Osteoblast (primary cell): Measurements from ENCODE around the gene CBLL2. TPM values are rescaled to one million over a fixed set of nuclear protein-coding genes. Genes with fewer than 3 reads are reported as not detected.
"Not testable (repeated sequence)": the region's sequence is repeated elsewhere in the genome, so short reads cannot be mapped to it uniquely, and the experiment has no call there.

Experiments used
- DNase-seq: peaks from one replicate; pipeline ENCODE4 v3.0.0; 2011; ENCODE audit warnings: low spot score, mixed read lengths; ENCODE audit not compliant: insufficient read length; ENCODE audit errors: missing footprints
- H2AFZ ChIP-seq: 2 replicates; pipeline ENCODE4 v1.6.0; 2011; ENCODE audit warnings: mild to moderate bottlenecking, low read length
- H3K27ac ChIP-seq: 2 replicates; pipeline ENCODE4 v1.5.1; 2011; ENCODE audit warnings: mild to moderate bottlenecking, low read depth, low read length, moderate library complexity
- H3K27me3 ChIP-seq: 2 replicates; pipeline ENCODE4 v1.6.0; 2012; ENCODE audit warnings: mild to moderate bottlenecking, control low read depth, inconsistent platforms, low read length, moderate library complexity; ENCODE audit not compliant: insufficient read depth
- H3K36me3 ChIP-seq: 2 replicates; pipeline ENCODE4 v1.5.1; 2011; ENCODE audit warnings: mild to moderate bottlenecking, low read length, control low read depth, moderate library complexity; ENCODE audit not compliant: insufficient read depth
- H3K4me1 ChIP-seq: 2 replicates; pipeline ENCODE4 v1.5.1; 2011; ENCODE audit warnings: mild to moderate bottlenecking, low read length, control low read depth, moderate library complexity; ENCODE audit not compliant: insufficient read depth
- H3K4me2 ChIP-seq: 2 replicates; pipeline ENCODE4 v1.6.0; 2011; ENCODE audit warnings: mild to moderate bottlenecking, low read length; ENCODE audit not compliant: insufficient read depth
- H3K4me3 ChIP-seq: fragments of 200-600 bp; sonication (generic); 3 replicates; pipeline ENCODE4 v1.5.1; 2012; ENCODE audit warnings: mild to moderate bottlenecking, low read length, inconsistent platforms; ENCODE audit not compliant: insufficient read depth
- H3K79me2 ChIP-seq: 2 replicates; pipeline ENCODE4 v1.6.0; 2012; ENCODE audit warnings: mild to moderate bottlenecking, low read length, control low read depth, inconsistent platforms; ENCODE audit not compliant: insufficient read depth
- H3K9me3 ChIP-seq: 2 replicates; pipeline ENCODE4 v1.5.1; 2011; ENCODE audit warnings: low read depth, low read length, control low read depth
- H4K20me1 ChIP-seq: 2 replicates; pipeline ENCODE4 v1.6.0; 2012; ENCODE audit warnings: mild to moderate bottlenecking, low read length, control low read depth; ENCODE audit not compliant: insufficient read depth
- total RNA-seq: library from RNA; depleted of rRNA; stranded (reverse); fragments of >200 nt; gene quantifications from 2 replicates; pipeline ENCODE4 v1.2.3, GENCODE V29; 2012
- TF ChIP-seq, protein P1 (sequence below): IDR thresholded peaks from 2 replicates; pipeline ENCODE4 v1.5.1; 2011; ENCODE audit warnings: mild to moderate bottlenecking, low read depth, low read length, moderate library complexity; ENCODE audit errors: extremely low read depth

The CBLL2 gene
- total RNA-seq, 1 donor, result under 0.01 TPM

DNA sequence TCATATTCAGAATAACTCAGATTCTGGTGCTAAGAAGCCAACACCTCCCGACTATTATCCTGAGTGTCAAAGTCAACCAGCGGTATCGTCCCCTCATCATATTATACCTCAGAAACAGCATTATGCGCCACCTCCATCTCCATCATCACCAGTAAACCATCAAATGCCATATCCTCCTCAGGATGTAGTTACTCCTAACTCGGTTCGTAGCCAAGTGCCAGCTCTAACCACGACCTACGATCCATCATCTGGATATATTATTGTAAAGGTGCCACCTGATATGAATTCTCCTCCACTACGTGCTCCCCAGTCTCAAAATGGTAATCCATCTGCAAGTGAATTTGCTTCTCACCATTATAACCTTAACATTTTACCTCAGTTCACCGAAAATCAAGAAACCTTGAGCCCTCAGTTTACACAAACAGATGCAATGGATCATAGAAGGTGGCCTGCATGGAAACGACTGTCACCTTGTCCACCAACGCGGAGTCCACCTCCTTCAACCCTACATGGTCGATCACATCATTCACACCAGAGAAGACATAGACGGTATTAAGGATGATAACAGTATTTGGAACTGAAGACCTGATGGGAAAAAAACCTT, 1.1 kb downstream of the CBLL2 start:
- no peaks in the 10 kb centered on the region for H4K20me1 ChIP-seq
- DNase-seq, result no peak
- H3K4me1 ChIP-seq, result no peaks in the 10 kb centered on the region
- no peak overlapping the region for H3K4me2 ChIP-seq
- no peaks in the 10 kb centered on the region for H3K79me2 ChIP-seq
- H3K27ac ChIP-seq, result no peak overlapping the region
- H2AFZ ChIP-seq, result no peak overlapping the region
- no peaks in the 10 kb centered on the region for H3K36me3 ChIP-seq
- no peaks in the 10 kb centered on the region for H3K27me3 ChIP-seq
- no peak overlapping the region for H3K4me3 ChIP-seq
- H3K9me3 ChIP-seq, result no peaks in the 10 kb centered on the region
- TF ChIP-seq, protein P1, sequence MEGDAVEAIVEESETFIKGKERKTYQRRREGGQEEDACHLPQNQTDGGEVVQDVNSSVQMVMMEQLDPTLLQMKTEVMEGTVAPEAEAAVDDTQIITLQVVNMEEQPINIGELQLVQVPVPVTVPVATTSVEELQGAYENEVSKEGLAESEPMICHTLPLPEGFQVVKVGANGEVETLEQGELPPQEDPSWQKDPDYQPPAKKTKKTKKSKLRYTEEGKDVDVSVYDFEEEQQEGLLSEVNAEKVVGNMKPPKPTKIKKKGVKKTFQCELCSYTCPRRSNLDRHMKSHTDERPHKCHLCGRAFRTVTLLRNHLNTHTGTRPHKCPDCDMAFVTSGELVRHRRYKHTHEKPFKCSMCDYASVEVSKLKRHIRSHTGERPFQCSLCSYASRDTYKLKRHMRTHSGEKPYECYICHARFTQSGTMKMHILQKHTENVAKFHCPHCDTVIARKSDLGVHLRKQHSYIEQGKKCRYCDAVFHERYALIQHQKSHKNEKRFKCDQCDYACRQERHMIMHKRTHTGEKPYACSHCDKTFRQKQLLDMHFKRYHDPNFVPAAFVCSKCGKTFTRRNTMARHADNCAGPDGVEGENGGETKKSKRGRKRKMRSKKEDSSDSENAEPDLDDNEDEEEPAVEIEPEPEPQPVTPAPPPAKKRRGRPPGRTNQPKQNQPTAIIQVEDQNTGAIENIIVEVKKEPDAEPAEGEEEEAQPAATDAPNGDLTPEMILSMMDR, result no peak

DNA sequence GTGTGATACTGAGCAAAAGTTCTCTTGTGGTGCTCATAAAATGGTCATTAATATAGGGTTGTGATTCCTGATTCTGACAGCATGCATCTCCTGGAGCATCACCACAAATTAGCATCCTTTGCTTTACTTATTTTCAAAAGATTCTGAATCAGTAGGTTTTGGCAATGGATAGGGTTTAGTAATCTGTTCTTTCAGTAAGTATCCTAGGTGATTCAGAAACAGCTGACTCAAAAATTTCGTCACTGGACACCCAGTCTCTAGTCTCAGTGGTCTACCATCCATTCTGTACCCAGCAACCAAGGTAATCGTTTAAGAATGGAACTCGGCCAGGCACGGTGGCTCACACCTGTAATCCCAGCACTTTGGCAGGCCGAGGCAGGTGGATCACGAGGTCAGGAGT, 4.1 kb downstream of the CBLL2 start:
- H4K20me1 ChIP-seq, result no peaks in the 10 kb centered on the region
- H3K79me2 ChIP-seq, result no peaks in the 10 kb centered on the region
- no peaks in the 10 kb centered on the region for H3K4me1 ChIP-seq
- TF ChIP-seq, protein P1, result no peak
- no peak overlapping the region for H3K27ac ChIP-seq
- no peaks in the 10 kb centered on the region for H3K36me3 ChIP-seq
- H3K9me3 ChIP-seq, result no peaks in the 10 kb centered on the region
- H3K4me3 ChIP-seq, result no peak overlapping the region
- DNase-seq, result no peak
- H2AFZ ChIP-seq, result no peak overlapping the region
- no peaks in the 10 kb centered on the region for H3K27me3 ChIP-seq
- no peak overlapping the region for H3K4me2 ChIP-seq

DNA sequence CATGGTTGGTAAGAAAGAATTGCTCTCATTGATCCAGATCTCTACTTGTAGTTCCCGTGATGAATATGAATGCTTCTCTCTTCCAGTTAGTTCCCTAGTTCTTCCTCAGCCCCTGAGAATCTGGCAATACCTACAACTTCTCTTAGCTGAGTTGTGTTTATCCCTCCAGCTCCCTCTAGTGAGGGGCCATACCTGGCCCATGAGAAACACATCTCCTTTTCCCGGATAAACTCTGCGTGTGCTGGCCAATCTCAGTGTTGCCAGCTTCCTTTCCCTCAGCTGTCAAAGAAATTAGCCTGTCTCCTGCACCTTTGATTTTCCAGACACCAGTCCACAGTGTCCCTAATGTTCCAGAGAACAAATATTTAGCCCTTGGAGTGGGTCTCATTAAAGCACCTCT, 5.7 kb downstream of the CBLL2 start:
- H4K20me1 ChIP-seq, result no peaks in the 10 kb centered on the region
- TF ChIP-seq, protein P1, result no peak
- H3K4me1 ChIP-seq, result no peaks in the 10 kb centered on the region
- no peaks in the 10 kb centered on the region for H3K79me2 ChIP-seq
- H3K9me3 ChIP-seq, result no peaks in the 10 kb centered on the region
- no peak for DNase-seq
- no peak overlapping the region for H2AFZ ChIP-seq
- H3K36me3 ChIP-seq, result no peaks in the 10 kb centered on the region
- no peak overlapping the region for H3K27ac ChIP-seq
- no peak overlapping the region for H3K4me3 ChIP-seq
- H3K4me2 ChIP-seq, result no peak overlapping the region
- no peaks in the 10 kb centered on the region for H3K27me3 ChIP-seq

DNA sequence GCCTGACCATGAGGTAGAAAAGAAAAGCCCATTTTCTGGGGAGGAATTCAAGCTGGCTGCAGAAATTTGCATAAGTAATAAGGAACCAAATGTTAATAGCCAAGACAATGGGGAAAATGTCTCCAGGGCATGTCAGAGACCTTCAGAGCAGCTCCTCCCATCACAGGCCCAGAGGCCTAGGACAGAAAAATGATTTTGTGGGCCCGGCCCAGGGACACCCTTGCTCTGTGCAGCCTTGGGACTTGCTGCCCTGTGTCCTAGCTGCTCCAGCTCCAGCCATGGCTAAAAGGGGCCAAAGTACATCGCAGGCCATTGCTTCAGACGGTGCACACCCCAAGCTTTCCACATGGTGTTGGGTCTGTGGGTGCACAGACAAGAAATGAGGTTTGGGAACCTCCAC, 16.5 kb downstream of the CBLL2 start:
- not testable (repeated sequence) for H3K4me3 ChIP-seq, H3K4me1 ChIP-seq, H3K36me3 ChIP-seq, H3K4me2 ChIP-seq, H2AFZ ChIP-seq, H4K20me1 ChIP-seq, H3K27ac ChIP-seq, H3K27me3 ChIP-seq, H3K9me3 ChIP-seq, H3K79me2 ChIP-seq, DNase-seq
